DOHH2 (cell line): ENCODE results near the gene ATP5F1D.
A peak's percentile ranks its signal among the peaks of the same experiment; 100 is the strongest.

Source experiments
- H3F3A ChIP-seq: fragments of 200-600 bp; sonication (generic), shearing (Covaris generic); 2 replicates; pipeline ENCODE4 v1.6.0; 2016; ENCODE audit warnings: antibody characterized with exemption, mild to moderate bottlenecking; ENCODE audit not compliant: control insufficient read depth, insufficient read depth
- H3K27ac ChIP-seq: fragments of 200-600 bp; sonication (generic); 2 replicates; pipeline ENCODE4 v1.5.1; 2014; ENCODE audit warnings: low read depth, mild to moderate bottlenecking, low read length, moderate library complexity
- H3K27me3 ChIP-seq: fragments of 200-600 bp; sonication (generic); 2 replicates; pipeline ENCODE4 v1.6.1; 2014; ENCODE audit warnings: mild to moderate bottlenecking, low read length, mixed read lengths; ENCODE audit not compliant: control insufficient read depth
- H3K36me3 ChIP-seq: fragments of 200-600 bp; sonication (generic); 2 replicates; pipeline ENCODE4 v1.6.1; 2014; ENCODE audit warnings: mild to moderate bottlenecking, low read length, moderate library complexity, mixed read lengths; ENCODE audit not compliant: control insufficient read depth
- H3K4me1 ChIP-seq: fragments of 200-600 bp; sonication (generic); 2 replicates; pipeline ENCODE4 v1.6.1; 2014; ENCODE audit warnings: mild to moderate bottlenecking, low read length, mixed read lengths; ENCODE audit not compliant: control insufficient read depth
- H3K4me2 ChIP-seq: fragments of 200-600 bp; sonication (generic); 2 replicates; pipeline ENCODE4 v1.6.0; 2014; ENCODE audit warnings: mild to moderate bottlenecking, low read length, moderate library complexity
- H3K4me3 ChIP-seq: fragments of 200-600 bp; sonication (generic); 2 replicates; pipeline ENCODE4 v1.5.1; 2014; ENCODE audit warnings: mild to moderate bottlenecking, low read length, mixed read lengths
- H3K79me2 ChIP-seq: fragments of 200-600 bp; sonication (generic); 2 replicates; pipeline ENCODE4 v1.6.1; 2014; ENCODE audit warnings: mild to moderate bottlenecking, low read length, mixed read lengths; ENCODE audit not compliant: control insufficient read depth
- H3K9me2 ChIP-seq: fragments of 200-600 bp; sonication (generic); replicated peaks from 2 replicates; pipeline ENCODE4 v1.6.1; 2014; ENCODE audit warnings: mild to moderate bottlenecking, low read length, mixed read lengths; ENCODE audit not compliant: control insufficient read depth
- H3K9me3 ChIP-seq: fragments of 200-600 bp; sonication (generic); 2 replicates; pipeline ENCODE4 v1.6.1; 2014; ENCODE audit warnings: antibody characterized with exemption, low read length, mixed read lengths; ENCODE audit not compliant: control insufficient read depth, insufficient read depth
- H4K20me1 ChIP-seq: fragments of 200-600 bp; sonication (generic); 2 replicates; pipeline ENCODE4 v1.6.0; 2014; ENCODE audit warnings: low read depth, mild to moderate bottlenecking, antibody characterized with exemption, low read length, moderate library complexity; ENCODE audit not compliant: control insufficient read depth, insufficient read depth
- CTCF ChIP-seq: fragments of 200-600 bp; sonication (generic); IDR thresholded peaks from one replicate; pipeline ENCODE4 v1.5.1; 2014; ENCODE audit warnings: antibody characterized with exemption, mild to moderate bottlenecking, low read depth, low read length; ENCODE audit not compliant: poor library complexity, severe bottlenecking
- EZH2phosphoT487 ChIP-seq: fragments of 200-600 bp; sonication (generic); IDR thresholded peaks from 2 replicates; pipeline ENCODE4 v1.6.1; 2017; ENCODE audit warnings: borderline replicate concordance, mild to moderate bottlenecking, antibody characterized with exemption, low read length, moderate library complexity, mixed read lengths

The ATP5F1D gene

GRCh38 chr19:1249298-1249989 is 7.9 kb downstream of the ATP5F1D start:
- Histone ChIP-seq H3K4me3 (peak overlapping the region; percentile 96), H3K9me2 (no peaks in the 10 kb centered on the region), H3K36me3 (peaks cover 61% of the 10 kb centered on the region), H3F3A (peaks cover 16% of the 10 kb centered on the region), H3K4me1 (peaks cover 48% of the 10 kb centered on the region), H4K20me1 (peaks cover 9% of the 10 kb centered on the region; the same call in 1 of the 2 replicates), H3K27me3 (no peaks in the 10 kb centered on the region), H3K27ac (peak overlapping the region; percentile 94), H3K79me2 (peaks cover 63% of the 10 kb centered on the region), H3K9me3 (no peaks in the 10 kb centered on the region), H3K4me2 (peak overlapping the region; percentile 69)
- no peak for TF ChIP-seq EZH2phosphoT487
- TF ChIP-seq CTCF: no peak

GRCh38 chr19:1249990-1250436 is 8.5 kb downstream of the ATP5F1D start:
- H3K27me3 ChIP-seq: no peaks in the 10 kb centered on the region
- peak overlapping the region; percentile 96 for H3K4me3 ChIP-seq
- H3F3A ChIP-seq: peaks cover 16% of the 10 kb centered on the region
- peak overlapping the region; percentile 69 for H3K4me2 ChIP-seq
- H3K36me3 ChIP-seq: peaks cover 62% of the 10 kb centered on the region
- peaks cover 11% of the 10 kb centered on the region; the same call in 1 of the 2 replicates for H4K20me1 ChIP-seq
- H3K4me1 ChIP-seq: peaks cover 48% of the 10 kb centered on the region
- H3K27ac ChIP-seq: peak overlapping the region; percentile 94
- no peak for TF ChIP-seq EZH2phosphoT487
- no peaks in the 10 kb centered on the region for H3K9me3 ChIP-seq
- H3K79me2 ChIP-seq: peaks cover 63% of the 10 kb centered on the region
- H3K9me2 ChIP-seq: no peaks in the 10 kb centered on the region

- Histone ChIP-seq H3K4me2 (peak overlapping the region; percentile 94), H3K4me3 (peak overlapping the region; percentile 96), H3K36me3 (peaks cover 63% of the 10 kb centered on the region), H3F3A (peaks cover 16% of the 10 kb centered on the region), H3K79me2 (peaks cover 64% of the 10 kb centered on the region), H4K20me1 (peaks cover 11% of the 10 kb centered on the region; the same call in 1 of the 2 replicates), H3K4me1 (peaks cover 50% of the 10 kb centered on the region), H3K27me3 (no peaks in the 10 kb centered on the region), H3K9me2 (no peaks in the 10 kb centered on the region), H3K9me3 (no peaks in the 10 kb centered on the region), H3K27ac (peak overlapping the region; percentile 94)
- TF ChIP-seq CTCF (no peak), EZH2phosphoT487 (no peak)
These were observed 9.1 kb downstream of the ATP5F1D start for GRCh38 chr19:1250437-1251260.
